GM19023 (cell line): ENCODE results near the gene JOSD2.

ENCODE experiments used
- ATAC-seq: cut with Tn5 transposase; IDR thresholded peaks from one replicate; pipeline ENCODE4 v1.9.1; 2021; ENCODE audit warnings: mild to moderate bottlenecking, moderate library complexity; ENCODE audit not compliant: unreplicated experiment

JOSD2 gene

DNA sequence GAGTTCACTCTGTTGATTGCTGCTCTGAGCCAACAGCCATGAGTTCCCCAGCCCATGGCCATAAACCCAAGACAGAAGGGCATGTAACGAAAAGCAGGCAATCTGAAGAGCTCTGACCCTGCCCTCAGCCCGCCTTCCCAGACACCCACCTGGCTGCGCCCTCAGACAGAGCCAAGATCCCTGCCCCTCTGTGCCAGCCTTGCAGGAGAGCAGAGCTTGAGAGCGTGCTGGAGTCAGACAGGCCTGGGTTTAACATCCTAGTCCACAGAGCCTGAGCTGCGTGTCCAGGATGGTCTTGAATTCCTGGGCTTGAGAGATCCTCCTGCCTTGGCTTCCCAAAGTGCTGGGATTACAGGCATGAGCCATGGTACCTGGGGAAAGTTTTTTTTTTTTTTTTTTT is 53.7 kb downstream of the JOSD2 start:
- ATAC-seq: no peak
